GM18499 (cell line): ENCODE data around the gene SAGE1.
"Not testable (repeated sequence)": the region's sequence is repeated elsewhere in the genome, so short reads cannot be mapped to it uniquely, and the experiment has no call there.

ENCODE experiments used
- ATAC-seq: cut with Tn5 transposase; IDR thresholded peaks from one replicate; pipeline ENCODE4 v1.9.1; 2021; ENCODE audit warnings: moderate number of reproducible peaks; ENCODE audit not compliant: insufficient read depth, unreplicated experiment

Gene SAGE1, protein sequence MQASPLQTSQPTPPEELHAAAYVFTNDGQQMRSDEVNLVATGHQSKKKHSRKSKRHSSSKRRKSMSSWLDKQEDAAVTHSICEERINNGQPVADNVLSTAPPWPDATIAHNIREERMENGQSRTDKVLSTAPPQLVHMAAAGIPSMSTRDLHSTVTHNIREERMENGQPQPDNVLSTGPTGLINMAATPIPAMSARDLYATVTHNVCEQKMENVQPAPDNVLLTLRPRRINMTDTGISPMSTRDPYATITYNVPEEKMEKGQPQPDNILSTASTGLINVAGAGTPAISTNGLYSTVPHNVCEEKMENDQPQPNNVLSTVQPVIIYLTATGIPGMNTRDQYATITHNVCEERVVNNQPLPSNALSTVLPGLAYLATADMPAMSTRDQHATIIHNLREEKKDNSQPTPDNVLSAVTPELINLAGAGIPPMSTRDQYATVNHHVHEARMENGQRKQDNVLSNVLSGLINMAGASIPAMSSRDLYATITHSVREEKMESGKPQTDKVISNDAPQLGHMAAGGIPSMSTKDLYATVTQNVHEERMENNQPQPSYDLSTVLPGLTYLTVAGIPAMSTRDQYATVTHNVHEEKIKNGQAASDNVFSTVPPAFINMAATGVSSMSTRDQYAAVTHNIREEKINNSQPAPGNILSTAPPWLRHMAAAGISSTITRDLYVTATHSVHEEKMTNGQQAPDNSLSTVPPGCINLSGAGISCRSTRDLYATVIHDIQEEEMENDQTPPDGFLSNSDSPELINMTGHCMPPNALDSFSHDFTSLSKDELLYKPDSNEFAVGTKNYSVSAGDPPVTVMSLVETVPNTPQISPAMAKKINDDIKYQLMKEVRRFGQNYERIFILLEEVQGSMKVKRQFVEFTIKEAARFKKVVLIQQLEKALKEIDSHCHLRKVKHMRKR

DNA sequence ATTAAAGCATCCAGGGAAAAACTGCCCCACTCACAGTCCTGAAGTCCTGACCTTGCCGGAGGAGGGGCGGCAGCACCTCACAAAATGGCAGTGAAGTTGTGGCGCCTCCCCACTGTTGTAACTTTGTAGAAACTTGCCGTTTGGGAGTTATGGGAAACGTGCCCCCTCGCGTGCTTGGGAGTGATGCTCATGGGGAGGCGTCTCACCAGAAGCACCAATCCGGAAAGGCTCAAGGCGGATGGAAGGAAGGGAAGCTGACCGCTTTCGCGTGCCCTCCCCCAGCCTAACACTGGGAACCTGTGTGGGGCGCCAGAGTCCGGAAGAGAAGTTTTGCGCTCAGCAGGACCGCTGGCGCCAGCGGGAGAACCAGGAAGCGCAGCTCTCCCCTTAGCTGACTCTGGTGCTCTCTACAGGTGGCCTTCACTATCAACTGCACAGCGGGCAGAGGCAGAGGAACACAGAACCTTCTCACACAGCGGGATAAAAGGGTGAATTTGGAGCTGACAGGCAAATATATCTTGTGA lies at the start of gene SAGE1, which contains the start of gene CT45A10:
TSS of gene SAGE1 (plus strand) at position 423 of the 524 bp plus-strand sequence. CDS start 2,527 bp downstream, outside the sequence.
TSS of gene CT45A10 (minus strand) at position 151 of the 524 bp plus-strand sequence. CDS start 8,100 bp downstream, outside the sequence.
- no peak for ATAC-seq

- ATAC-seq = not testable (repeated sequence)
Measured at GRCh38 chrX:135854438-135854837, 39.1 kb upstream of the SAGE1 start, which contains the start of gene CT45A8. CT45A8 (minus strand) TSS chrX:135854538; CDS start chrX:135850783, 3,755 bp downstream.

DNA sequence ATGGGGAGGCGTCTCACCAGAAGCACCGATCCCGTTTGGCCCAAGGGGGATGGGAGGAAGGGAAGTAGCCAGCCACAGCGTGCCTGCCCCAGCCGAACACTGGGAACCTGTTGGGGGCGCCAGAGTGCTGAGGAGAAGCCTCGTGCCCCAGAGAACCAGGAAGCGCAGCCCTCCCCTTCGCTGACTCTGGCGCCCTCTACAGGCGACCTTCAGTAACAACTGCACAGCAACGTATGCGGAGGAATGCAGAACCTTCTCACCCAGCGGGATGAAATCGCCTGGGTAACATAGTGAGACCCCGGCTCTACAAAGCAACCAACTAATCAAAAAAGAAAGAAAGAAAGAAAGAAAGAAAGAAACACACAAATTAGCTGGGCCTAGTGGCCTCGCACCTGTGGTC lies 21.8 kb upstream of the SAGE1 start, which contains the start of gene CT45A9:
TSS of gene CT45A9 (minus strand) at position 101 of the 400 bp plus-strand sequence. CDS start 3,751 bp downstream, outside the sequence.
- not testable (repeated sequence) for ATAC-seq

- ATAC-seq = not testable (repeated sequence)
Measured at GRCh38 chrX:135882741-135883140, 10.8 kb upstream of the SAGE1 start.

GRCh38 chrX:135888230-135888629 lies 5.3 kb upstream of the SAGE1 start:
- ATAC-seq = not testable (repeated sequence)

DNA sequence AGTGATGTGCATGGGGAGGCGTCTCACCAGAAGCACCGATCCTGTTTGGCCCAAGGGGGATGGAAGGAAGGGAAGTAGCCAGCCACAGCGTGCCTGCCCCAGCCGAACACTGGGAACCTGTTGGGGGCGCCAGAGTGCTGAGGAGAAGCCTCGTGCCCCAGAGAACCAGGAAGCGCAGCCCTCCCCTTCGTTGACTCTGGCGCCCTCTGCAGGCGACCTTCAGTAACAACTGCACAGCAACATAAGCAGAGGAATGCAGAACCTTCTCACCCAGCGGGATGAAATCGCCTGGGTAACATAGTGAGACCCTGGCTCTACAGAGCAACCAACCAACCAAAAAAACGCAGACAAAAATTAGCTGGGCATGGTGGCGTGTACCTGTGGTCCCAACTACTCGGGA lies 4.5 kb upstream of the SAGE1 start:
- not testable (repeated sequence) for ATAC-seq

GRCh38 chrX:135890087-135890585 lies 3.4 kb upstream of the SAGE1 start:
- no peak for ATAC-seq

GRCh38 chrX:135892781-135893180 lies 735 bp upstream of the SAGE1 start:
- ATAC-seq = no peak

DNA sequence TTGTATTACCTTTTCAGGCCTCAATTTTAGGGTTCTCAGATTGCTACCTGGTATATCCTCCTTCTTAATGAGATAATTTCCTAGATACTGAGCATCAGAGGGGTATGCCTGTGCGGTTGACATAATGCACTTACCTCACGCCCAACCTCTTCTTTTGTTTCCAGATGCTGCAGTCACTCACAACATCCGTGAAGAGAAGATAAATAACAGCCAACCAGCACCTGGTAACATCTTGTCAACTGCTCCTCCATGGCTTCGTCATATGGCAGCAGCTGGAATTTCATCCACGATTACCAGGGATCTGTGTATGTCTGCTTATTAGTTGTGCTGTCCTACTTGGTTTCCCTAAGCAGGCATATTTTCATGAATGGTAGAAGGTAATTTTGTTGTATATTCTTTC lies 16.7 kb downstream of the SAGE1 start:
- ATAC-seq = no peak

- no peak for ATAC-seq
Measured at GRCh38 chrX:135914404-135914803, 20.9 kb downstream of the SAGE1 start.

DNA sequence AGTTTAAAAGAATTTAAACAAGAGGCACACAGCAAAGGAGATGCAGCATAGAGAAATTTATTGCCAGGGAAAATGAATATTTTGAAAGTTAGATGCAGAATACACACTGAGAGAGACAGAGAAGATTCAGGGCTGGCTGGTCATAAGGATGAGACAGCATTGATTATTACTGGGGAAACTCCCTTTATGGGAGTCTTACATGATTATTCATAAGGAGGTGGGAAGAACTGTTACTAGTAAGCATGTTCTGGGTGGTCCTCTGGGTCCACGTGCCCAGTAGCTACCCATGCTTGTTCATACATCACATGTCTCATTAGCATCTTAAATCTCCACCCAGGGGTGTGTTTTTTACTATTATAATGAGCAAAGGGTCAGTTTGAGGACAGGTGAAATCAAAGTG lies 27.0 kb downstream of the SAGE1 start:
- ATAC-seq = not testable (repeated sequence)

DNA sequence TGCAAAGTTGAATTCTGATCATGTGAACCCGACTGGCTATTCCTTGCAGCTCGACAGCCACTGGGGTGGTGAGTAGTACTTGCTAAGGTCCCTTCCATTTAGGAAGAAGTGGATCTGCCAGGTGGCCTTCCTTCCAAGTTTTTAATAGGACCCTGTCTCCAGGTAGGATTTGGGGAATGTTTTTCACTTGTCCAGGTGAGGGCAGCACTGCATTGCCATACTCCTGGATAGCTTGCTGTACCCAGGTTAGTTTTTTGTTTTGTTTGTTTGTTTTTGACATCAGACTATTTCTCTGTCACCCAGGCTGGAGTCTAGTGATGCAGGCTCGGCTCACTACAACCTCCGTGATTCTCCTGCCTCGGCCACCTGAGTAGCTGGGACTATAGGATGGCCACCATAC lies 29.8 kb downstream of the SAGE1 start:
- no peak for ATAC-seq

DNA sequence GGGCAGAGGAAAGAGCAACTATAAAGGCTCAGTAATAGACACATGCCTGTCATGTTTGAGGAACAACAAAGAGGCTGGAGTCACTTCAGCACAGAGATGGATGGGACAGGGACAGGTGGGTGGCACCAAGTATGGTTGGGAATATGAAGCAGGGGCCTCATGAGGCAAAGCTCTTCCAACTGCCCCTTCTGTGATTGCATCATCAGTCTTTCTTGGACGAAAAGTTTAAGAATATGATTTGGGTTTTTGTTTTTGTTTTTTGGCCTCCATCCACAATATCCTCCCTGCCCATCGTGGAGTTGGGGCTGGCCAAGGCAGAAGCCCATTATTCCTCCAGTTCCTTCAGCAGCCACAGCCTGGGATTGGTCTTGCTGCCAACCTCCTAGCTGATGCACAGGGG lies 34.4 kb downstream of the SAGE1 start:
- ATAC-seq = no peak

DNA sequence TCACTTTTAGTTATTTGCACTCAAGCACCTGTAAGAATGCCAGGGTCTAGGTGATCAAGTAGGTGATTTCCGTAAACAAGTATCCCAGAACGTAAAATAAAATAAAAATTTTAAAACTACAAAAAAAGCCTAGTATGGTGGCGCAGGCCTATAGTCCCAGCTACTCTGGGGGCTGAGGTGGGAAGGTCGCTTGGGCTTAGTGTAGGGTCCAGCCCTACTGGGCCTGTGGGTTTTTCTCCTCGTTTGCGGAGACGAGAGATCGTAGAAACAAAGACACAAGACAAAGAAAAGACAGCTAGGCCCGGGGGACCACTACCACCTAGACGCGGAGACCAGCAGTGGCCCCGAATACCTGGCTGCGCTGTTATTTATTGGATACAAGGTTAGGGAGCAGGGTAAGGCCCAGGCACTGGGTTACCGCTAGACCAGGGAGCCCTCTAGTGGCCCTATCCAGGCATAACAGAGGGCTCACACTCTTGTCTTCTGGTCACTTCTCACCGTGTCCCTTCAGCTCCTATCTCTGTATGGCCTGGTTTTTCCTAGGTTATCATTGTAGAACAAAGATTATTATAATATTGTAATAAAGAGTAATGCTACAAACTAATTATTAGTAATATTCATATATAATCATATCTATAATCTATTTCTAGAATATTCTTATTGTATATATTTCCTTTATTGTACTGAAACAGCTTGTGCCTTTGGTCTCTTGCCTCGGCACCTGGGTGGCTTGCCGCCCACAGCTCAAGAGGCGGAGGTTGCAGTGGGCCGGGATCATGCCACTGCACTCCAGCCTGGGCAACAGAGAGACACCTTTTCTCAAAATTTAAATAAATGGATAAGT lies 38.4 kb downstream of the SAGE1 start:
- no peak for ATAC-seq

- no peak for ATAC-seq
Measured at GRCh38 chrX:135944486-135944885, 51.0 kb downstream of the SAGE1 start.

DNA sequence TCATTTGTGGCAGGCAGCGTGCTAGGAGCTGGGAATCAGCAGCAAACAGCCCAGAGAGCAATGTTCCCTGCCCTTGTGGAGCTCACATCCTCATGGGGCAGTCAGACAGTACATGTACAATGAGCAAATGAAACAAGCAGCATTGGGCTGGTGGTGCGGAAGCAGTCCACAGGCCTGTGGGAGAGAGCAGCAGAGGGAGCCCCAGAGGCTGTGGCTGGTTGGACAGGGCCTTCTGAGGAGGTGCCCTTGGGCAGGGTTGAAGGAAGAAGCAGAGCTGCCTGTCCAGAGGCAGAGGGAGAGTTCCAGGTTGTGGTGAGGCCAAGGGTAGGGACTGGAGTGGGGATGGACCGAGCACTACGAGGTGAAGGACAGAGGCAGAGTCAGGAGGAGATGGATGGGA lies 57.8 kb downstream of the SAGE1 start:
- ATAC-seq = no peak
